GM12878 (cell line): ENCODE results near the gene SH2D5. TPM values are rescaled to one million over a fixed set of nuclear protein-coding genes. Genes with fewer than 3 reads are reported as not detected.

ENCODE experiments used
- ATAC-seq: fragments of 200-7000 bp; cut with Tn5 transposase; 3 replicates; pipeline ENCODE4 v1.9.1; 2020; ENCODE audit warnings: mild to moderate bottlenecking, moderate library complexity
- BruUV-seq: library from RNA; stranded (reverse); fragments of 400-500 nt; replicated peaks from 2 replicates; lab custom pipeline; 2021; lab: Mats Ljungman, UMichigan
- CTCF ChIA-PET: fragments of 300-600 bp; sonication (Branson Sonifier 250); formaldehyde crosslinking; extraction: SDS; loops from one replicate; lab custom pipeline; 2021; ENCODE audit warnings: inconsistent platforms; lab: Yijun Ruan, JAX
- POLR2A ChIA-PET: fragments of 350-600 bp; formaldehyde crosslinking; extraction: SDS; loops from one replicate; lab custom pipeline; 2021; ENCODE audit warnings: inconsistent platforms; lab: Charles Lee
- RAD21 ChIA-PET: fragments of 300-600 bp; sonication (Branson Sonifier 250); formaldehyde crosslinking; loops from one replicate; lab custom pipeline; 2023; ENCODE audit warnings: antibody characterized with exemption; ENCODE audit not compliant: unreplicated experiment; lab: Charles Lee
- SMC1A ChIA-PET: fragments of 300-600 bp; sonication (Branson Sonifier 250); formaldehyde crosslinking; loops from one replicate; lab custom pipeline; 2023; ENCODE audit not compliant: unreplicated experiment, uncharacterized antibody; lab: Charles Lee
- DNase-seq: peaks from one replicate; pipeline ENCODE4 v3.0.0-alpha.2; 2011; ENCODE audit warnings: low read depth, low spot score
- FAIRE-seq: peaks from 3 replicates; lab custom pipeline; 2011; peaks lifted over from hg19 to GRCh38; lab: Jason Lieb, UNC
- H2AFZ ChIP-seq: 2 replicates; pipeline ENCODE4 v1.6.0; 2011; ENCODE audit warnings: low read depth, low read length, control low read depth; ENCODE audit not compliant: control insufficient read depth
- H3K27ac ChIP-seq: 2 replicates; pipeline ENCODE4 v1.5.1; 2011; ENCODE audit warnings: control low read depth; ENCODE audit not compliant: control insufficient read depth, insufficient read depth
- H3K27me3 ChIP-seq, 2 experiments: replicated peaks in 1 of 2; 2 replicates each; pipeline versions ENCODE4 v1.6.0 to v1.6.1; 2011; ENCODE audit warnings: low read length in 1 of 2; ENCODE audit not compliant: control insufficient read depth in 2 of 2, insufficient read depth in 2 of 2
- H3K36me3 ChIP-seq, 2 experiments: 2 replicates each; pipeline ENCODE4 v1.5.1; 2011; ENCODE audit warnings: low read length in 1 of 2; ENCODE audit not compliant: control insufficient read depth in 2 of 2, insufficient read depth in 2 of 2
- H3K4me1 ChIP-seq: 2 replicates; pipeline ENCODE4 v1.6.1; 2011; ENCODE audit warnings: mild to moderate bottlenecking, low read length, moderate library complexity, mixed read lengths; ENCODE audit not compliant: control insufficient read depth, insufficient read depth
- H3K4me2 ChIP-seq: 2 replicates; pipeline ENCODE4 v1.6.0; 2011; ENCODE audit warnings: control low read depth; ENCODE audit not compliant: control insufficient read depth, insufficient read depth
- H3K4me3 ChIP-seq: fragments of 200-600 bp; sonication (generic); 2 replicates; pipeline ENCODE4 v1.5.1; 2016
- H3K79me2 ChIP-seq: 2 replicates; pipeline ENCODE4 v1.6.0; 2011; ENCODE audit warnings: low read length; ENCODE audit not compliant: control insufficient read depth, insufficient read depth
- H3K9ac ChIP-seq: 2 replicates; pipeline ENCODE4 v1.8.0; 2011; ENCODE audit warnings: low read length, control low read depth, mixed read lengths; ENCODE audit not compliant: control insufficient read depth, insufficient read depth
- H3K9me3 ChIP-seq: replicated peaks from 3 replicates; pipeline ENCODE4 v1.5.1; 2011; ENCODE audit warnings: mild to moderate bottlenecking, low read length; ENCODE audit not compliant: control insufficient read depth, insufficient read depth
- H4K20me1 ChIP-seq: 2 replicates; pipeline ENCODE4 v1.6.0; 2011; ENCODE audit not compliant: control insufficient read depth, insufficient read depth
- SP1 ChIP-seq: IDR thresholded peaks from one replicate; pipeline ENCODE4 v1.6.1; 2011; ENCODE audit warnings: low read depth, low read length
- SPI1 ChIP-seq: IDR thresholded peaks from 2 replicates; pipeline ENCODE4 v1.6.1; 2011; ENCODE audit warnings: low read depth, mild to moderate bottlenecking, low read length, moderate library complexity, borderline replicate concordance; ENCODE audit not compliant: insufficient read depth
- TARDBP ChIP-seq: IDR thresholded peaks from 2 replicates; pipeline ENCODE4 v1.6.1; 2016; ENCODE audit warnings: borderline replicate concordance
- TCF12 ChIP-seq: IDR thresholded peaks from 2 replicates; pipeline ENCODE4 v1.6.1; 2011; ENCODE audit warnings: low read depth, mild to moderate bottlenecking, low read length
- ZNF207 ChIP-seq: fragments of 450-650 bp; IDR thresholded peaks from 2 replicates; pipeline ENCODE4 v1.6.1; 2014; ENCODE audit warnings: antibody characterized with exemption, mild to moderate bottlenecking, borderline replicate concordance
- WGBS: methylation state at CpG from one replicate; pipeline ENCODE4 v1.1.6; 2016; ENCODE audit warnings: low lambda C conversion rate; ENCODE audit not compliant: insufficient replicate concordance, insufficient coverage; ENCODE audit errors: missing lambda C conversion rate; 5-methylcytosine and 5-hydroxymethylcytosine counted together
- in situ Hi-C: fragments of 300-500 bp; cut with MboI; formaldehyde crosslinking; loops from 9 replicates; pipeline ENCODE4 v1.14.3; 2018; ENCODE audit warnings: mixed read lengths
- intact Hi-C: fragments of 100-400 bp; cut with micrococcal nuclease; formaldehyde crosslinking; loops from one replicate; pipeline ENCODE4 v1.14.2; 2022; ENCODE audit not compliant: unreplicated experiment
- polyA plus RNA-seq, 11 experiments: library from polyadenylated mRNA; depleted of rRNA in 4 of 11; unstranded in 6 of 11; stranded (reverse) in 5 of 11; fragments of >200 nt; fragmentation: Nextera tagmentation in 4 of 11; fragmentation: Illumina TruSeq in 1 of 11; extraction: Ambion mirVana in 4 of 11; extraction: Trizol in 1 of 11; gene quantifications; 1 replicate in 1 of 11; 2 replicates in 10 of 11; pipeline versions ENCODE4 v1.2.1 to v1.2.3, GENCODE V29; 2011 to 2016; ENCODE audit warnings: inconsistent platforms in 2 of 11, missing spikeins in 2 of 11, low read depth in 1 of 11
- total RNA-seq, 4 experiments: library from RNA; depleted of rRNA in 3 of 4; stranded (reverse); fragments of >200 nt in 3 of 4; fragmentation: Illumina TruSeq in 1 of 4; extraction: Trizol in 1 of 4; gene quantifications; 2 replicates each; pipeline versions ENCODE4 v1.2.1 to v1.2.3, GENCODE V29; 2013 to 2021
- TF ChIP-seq, protein P1 (sequence below): IDR thresholded peaks from 2 replicates; pipeline ENCODE4 v1.6.1; 2012; ENCODE audit warnings: low read depth, low read length, improper control_type of control experiment
- TF ChIP-seq, protein P2 (sequence below): fragments of 450-650 bp; IDR thresholded peaks from 2 replicates; pipeline ENCODE4 v1.6.1; 2016; ENCODE audit warnings: mild to moderate bottlenecking

SH2D5 gene
- total and polyA plus RNA-seq, 10 of the 15 experiments (the other 5 are each of a cell fraction or from before 2014, with no cell fraction given), result 0.03 to 0.62 (median 0.20) TPM; not detected in 3

DNA sequence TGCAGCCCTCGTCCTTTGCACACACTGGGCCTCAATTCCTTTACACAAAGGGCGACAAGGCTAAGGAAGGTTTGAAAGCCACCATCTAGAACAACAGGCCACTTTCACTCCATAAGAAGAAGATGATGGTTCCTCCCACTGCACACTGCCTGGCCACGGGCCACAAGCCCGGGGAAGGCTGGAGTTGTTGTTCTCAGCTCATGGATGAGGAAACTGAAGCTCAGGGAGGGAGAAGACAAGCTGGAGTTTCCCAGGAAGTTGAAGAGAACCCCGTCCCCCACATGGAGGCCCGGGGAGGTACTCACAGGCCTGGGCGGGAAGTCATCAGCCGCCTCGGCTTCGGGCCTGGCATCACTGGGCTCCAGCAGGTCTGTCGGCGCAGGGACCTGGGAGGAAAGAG lies 46.8 kb downstream of the SH2D5 start:
- ATAC-seq, result no peak
- no peak overlapping the region for H3K4me2 ChIP-seq
- no peaks in the 10 kb centered on the region for H3K36me3 ChIP-seq
- H3K27ac ChIP-seq, result no peak overlapping the region
- no peaks in the 10 kb centered on the region for H3K79me2 ChIP-seq
- TF ChIP-seq ZNF207 (no peak), TARDBP (no peak), SP1 (no peak), TCF12 (no peak), SPI1 (no peak)
- TF ChIP-seq, protein P1, sequence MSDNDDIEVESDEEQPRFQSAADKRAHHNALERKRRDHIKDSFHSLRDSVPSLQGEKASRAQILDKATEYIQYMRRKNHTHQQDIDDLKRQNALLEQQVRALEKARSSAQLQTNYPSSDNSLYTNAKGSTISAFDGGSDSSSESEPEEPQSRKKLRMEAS, result no peak
- TF ChIP-seq, protein P2, sequence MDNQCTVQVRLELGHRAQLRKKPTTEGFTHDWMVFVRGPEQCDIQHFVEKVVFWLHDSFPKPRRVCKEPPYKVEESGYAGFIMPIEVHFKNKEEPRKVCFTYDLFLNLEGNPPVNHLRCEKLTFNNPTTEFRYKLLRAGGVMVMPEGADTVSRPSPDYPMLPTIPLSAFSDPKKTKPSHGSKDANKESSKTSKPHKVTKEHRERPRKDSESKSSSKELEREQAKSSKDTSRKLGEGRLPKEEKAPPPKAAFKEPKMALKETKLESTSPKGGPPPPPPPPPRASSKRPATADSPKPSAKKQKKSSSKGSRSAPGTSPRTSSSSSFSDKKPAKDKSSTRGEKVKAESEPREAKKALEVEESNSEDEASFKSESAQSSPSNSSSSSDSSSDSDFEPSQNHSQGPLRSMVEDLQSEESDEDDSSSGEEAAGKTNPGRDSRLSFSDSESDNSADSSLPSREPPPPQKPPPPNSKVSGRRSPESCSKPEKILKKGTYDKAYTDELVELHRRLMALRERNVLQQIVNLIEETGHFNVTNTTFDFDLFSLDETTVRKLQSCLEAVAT, result no peak
- POLR2A ChIA-PET, result no interaction called here
- WGBS, result 53% methylated on average over 12 of the region's 12 CpGs
- FAIRE-seq, result no peak
- no TSS peak for BruUV-seq
- H4K20me1 ChIP-seq, result no peaks in the 10 kb centered on the region
- H3K27me3 ChIP-seq, result peaks cover 0 to 2% of the 10 kb centered on the region in 2 experiments; a peak in 3 of 4 replicates
- no peaks in the 10 kb centered on the region for H3K4me1 ChIP-seq
- SMC1A ChIA-PET, result no interaction called here
- intact Hi-C loops, result no loop called here
- H3K9ac ChIP-seq, result no peak overlapping the region
- no peak overlapping the region for H2AFZ ChIP-seq
- RAD21 ChIA-PET, result no interaction called here
- in situ Hi-C loops, result no loop called here
- CTCF ChIA-PET, result no interaction called here
- no peaks in the 10 kb centered on the region for H3K9me3 ChIP-seq
- H3K4me3 ChIP-seq, result no peak overlapping the region
- DNase-seq, result no peak
